Effector memory CD4-positive, alpha-beta T cell (primary cell): ENCODE data around the gene TTBK2.

ENCODE experiments used
- DNase-seq, 3 donors: peaks; one replicate each; pipeline ENCODE4 v3.0.0-alpha.2; 2020
- H3K27ac ChIP-seq: 2 replicates; pipeline ENCODE4 v1.7.0; 2013; ENCODE audit warnings: mild to moderate bottlenecking, low read length, moderate library complexity; ENCODE audit not compliant: insufficient read depth, poor library complexity, severe bottlenecking
- H3K27me3 ChIP-seq: replicated peaks from 2 replicates; pipeline ENCODE4 v1.7.0; 2013; ENCODE audit warnings: mild to moderate bottlenecking, low read length; ENCODE audit not compliant: insufficient read depth, control insufficient read depth, poor library complexity, severe bottlenecking
- H3K36me3 ChIP-seq: 2 replicates; pipeline ENCODE4 v1.7.0; 2013; ENCODE audit warnings: mild to moderate bottlenecking, low read length, moderate library complexity; ENCODE audit not compliant: control insufficient read depth, insufficient read depth
- H3K4me1 ChIP-seq: 2 replicates; pipeline ENCODE4 v1.7.0; 2013; ENCODE audit warnings: low read length, mild to moderate bottlenecking; ENCODE audit not compliant: control insufficient read depth, insufficient read depth, poor library complexity, severe bottlenecking
- H3K4me3 ChIP-seq: 2 replicates; pipeline ENCODE4 v1.7.0; 2013; ENCODE audit warnings: low read length, low read depth, mild to moderate bottlenecking; ENCODE audit not compliant: insufficient read depth, poor library complexity, severe bottlenecking
- H3K9me3 ChIP-seq: 2 replicates; pipeline ENCODE4 v1.7.0; 2013; ENCODE audit warnings: mild to moderate bottlenecking, low read length, moderate library complexity; ENCODE audit not compliant: control insufficient read depth

The TTBK2 gene

DNA sequence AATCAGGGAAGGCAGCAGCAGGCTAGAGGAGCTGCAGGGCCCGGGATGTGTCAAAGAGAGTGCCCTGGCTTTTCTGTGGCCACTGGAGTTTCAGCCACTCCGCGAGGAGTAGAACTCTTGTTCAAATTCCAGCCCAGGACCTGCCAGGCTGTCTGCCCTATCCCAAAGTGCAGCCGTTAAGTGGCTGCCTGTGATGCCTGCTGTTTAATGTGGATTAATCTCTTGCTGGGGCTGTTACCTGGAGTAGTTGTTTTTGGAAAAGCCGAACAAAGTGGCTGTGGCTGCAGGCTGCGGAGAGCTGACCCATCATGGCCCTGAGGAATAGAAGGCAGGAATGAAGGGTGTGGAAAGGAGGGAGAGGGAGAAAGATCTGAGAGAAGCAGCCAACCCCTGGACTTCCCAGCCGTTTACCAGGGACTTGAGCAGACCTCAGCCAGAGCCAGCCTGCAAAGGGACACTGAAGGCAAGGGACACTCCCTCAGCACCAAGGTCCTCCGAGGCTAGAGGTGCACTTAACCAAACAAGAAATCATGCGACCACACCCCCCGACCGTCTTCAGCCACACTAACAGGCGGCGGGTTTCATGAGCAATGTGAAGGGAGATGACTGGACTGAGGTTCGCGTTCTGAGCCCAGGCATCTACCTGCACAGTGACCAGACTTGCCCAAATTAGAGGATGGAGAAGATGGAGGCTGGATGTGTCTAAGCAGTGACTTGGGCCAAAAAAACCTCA is 188.3 kb downstream of the TTBK2 start:
- Histone ChIP-seq H3K27ac (no peak overlapping the region), H3K4me1 (peaks cover 7% of the 10 kb centered on the region), H3K4me3 (no peak overlapping the region), H3K27me3 (no peaks in the 10 kb centered on the region), H3K36me3 (peaks cover 59% of the 10 kb centered on the region), H3K9me3 (no peaks in the 10 kb centered on the region)
- DNase-seq, result no peak

DNA sequence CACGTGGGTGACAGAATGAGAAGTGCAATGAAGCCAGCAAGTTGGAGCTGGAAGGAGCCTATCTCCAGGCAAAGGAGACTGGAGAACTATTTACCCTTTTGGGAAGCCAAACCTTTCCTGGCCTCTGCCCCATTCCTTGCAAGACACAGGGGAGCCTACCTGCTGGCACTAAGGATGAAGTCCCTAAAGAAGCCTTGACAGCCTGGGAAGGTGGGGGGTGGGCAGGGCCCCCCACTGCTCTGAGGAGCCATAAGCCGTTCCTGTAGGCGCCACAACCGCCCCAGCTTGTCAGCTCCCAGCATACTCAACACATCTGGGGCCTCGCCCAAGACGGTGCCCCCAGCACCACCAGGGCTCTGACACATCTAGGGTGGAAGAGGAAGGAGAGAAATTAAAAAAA is 189.1 kb downstream of the TTBK2 start:
- DNase-seq, result no peak
- H3K27me3 ChIP-seq, result no peaks in the 10 kb centered on the region
- no peaks in the 10 kb centered on the region for H3K9me3 ChIP-seq
- peaks cover 6% of the 10 kb centered on the region for H3K4me1 ChIP-seq
- peaks cover 67% of the 10 kb centered on the region for H3K36me3 ChIP-seq
- H3K27ac ChIP-seq, result no peak overlapping the region
- no peak overlapping the region for H3K4me3 ChIP-seq

DNA sequence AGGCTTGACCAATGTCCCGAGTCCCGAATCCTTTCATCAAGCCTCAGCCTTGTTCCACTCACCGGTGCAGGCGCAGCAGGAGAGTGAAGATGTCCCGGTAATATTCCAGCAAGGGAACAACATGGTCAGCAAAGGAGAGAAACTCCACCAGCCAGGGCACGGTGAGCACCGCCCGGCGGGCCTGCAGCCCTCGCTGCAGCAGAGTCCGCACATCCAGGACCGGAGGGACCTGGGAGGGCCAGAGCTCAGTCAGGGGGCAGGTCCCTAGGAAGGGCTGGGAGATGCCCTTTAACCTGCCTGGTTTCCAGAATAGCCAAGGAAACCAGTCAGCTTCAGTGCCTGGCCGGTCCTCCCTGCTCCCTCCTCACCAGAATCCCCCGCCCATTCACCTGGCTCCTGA is 190.0 kb downstream of the TTBK2 start:
- no peak overlapping the region for H3K27ac ChIP-seq
- no peak for DNase-seq
- H3K4me1 ChIP-seq, result no peaks in the 10 kb centered on the region
- peaks cover 75% of the 10 kb centered on the region for H3K36me3 ChIP-seq
- H3K27me3 ChIP-seq, result no peaks in the 10 kb centered on the region
- no peak overlapping the region for H3K4me3 ChIP-seq
- H3K9me3 ChIP-seq, result no peaks in the 10 kb centered on the region

DNA sequence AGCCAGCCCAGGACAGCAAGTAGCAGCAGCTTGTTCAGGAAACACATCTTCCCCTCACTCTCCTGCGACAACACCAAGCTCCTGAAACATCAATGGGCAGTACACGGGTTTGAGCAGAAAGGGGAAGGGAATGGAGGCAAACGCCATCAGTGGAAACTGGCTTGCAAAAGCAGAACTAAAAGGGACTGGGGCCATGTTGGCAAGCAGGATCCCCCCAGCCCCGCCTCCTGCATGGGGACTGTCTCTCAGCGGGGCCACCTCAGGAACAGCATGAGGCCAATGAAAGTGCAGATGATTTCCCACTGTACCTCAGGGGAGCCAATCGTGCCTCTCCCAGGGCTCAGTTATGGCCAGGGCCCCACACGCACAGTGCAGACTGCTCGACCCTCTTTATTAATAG is 190.4 kb downstream of the TTBK2 start:
- no peak overlapping the region for H3K27ac ChIP-seq
- H3K9me3 ChIP-seq, result no peaks in the 10 kb centered on the region
- no peaks in the 10 kb centered on the region for H3K27me3 ChIP-seq
- H3K36me3 ChIP-seq, result peaks cover 79% of the 10 kb centered on the region
- no peak for DNase-seq
- no peaks in the 10 kb centered on the region for H3K4me1 ChIP-seq
- H3K4me3 ChIP-seq, result no peak overlapping the region

DNA sequence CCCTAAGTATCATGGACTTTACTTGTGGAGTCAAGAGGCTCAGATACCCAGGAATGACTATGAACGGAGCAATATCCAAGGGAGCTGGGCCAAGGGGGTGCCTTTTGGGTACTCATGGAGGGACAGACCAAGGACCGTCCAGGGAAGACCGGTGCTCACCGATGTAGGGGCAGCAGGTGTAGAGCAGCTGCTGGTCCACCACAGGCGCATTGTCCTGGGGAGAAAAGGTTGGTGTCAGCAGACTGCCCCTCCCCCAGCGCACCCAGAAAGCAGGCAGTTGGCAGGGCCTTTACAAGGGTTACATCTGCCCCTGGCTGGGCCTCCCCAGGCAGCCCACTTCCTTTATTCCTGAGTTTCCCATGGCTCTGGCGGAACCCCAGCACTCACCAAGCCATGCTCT is 191.2 kb downstream of the TTBK2 start:
- Histone ChIP-seq H3K4me1 (no peaks in the 10 kb centered on the region), H3K27ac (no peak overlapping the region), H3K27me3 (no peaks in the 10 kb centered on the region), H3K9me3 (no peaks in the 10 kb centered on the region), H3K36me3 (peaks cover 87% of the 10 kb centered on the region), H3K4me3 (no peak overlapping the region)
- no peak for DNase-seq

DNA sequence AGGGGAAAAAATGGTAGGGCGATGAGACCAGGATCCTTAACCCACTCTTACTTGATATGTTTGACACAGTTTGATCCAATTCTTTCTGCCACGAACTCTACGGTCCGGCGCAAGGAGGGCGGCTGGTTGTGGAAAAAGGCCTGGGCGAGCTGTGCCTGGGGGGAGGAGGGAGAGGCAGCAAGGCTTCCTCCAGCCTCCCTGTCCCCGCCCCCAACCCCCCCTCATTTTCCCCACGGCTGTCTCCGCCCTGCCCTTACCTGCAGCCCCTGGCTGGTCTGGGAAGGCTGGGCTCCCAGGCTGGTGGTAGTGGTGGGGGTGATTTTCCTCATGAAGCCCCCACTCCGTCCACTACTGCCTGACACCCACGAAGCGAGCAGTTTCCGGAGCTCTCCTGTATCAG is 191.6 kb downstream of the TTBK2 start:
- H3K27ac ChIP-seq, result no peak overlapping the region
- peaks cover 91% of the 10 kb centered on the region for H3K36me3 ChIP-seq
- no peaks in the 10 kb centered on the region for H3K27me3 ChIP-seq
- DNase-seq, result no peak
- no peaks in the 10 kb centered on the region for H3K9me3 ChIP-seq
- H3K4me3 ChIP-seq, result no peak overlapping the region
- no peaks in the 10 kb centered on the region for H3K4me1 ChIP-seq

DNA sequence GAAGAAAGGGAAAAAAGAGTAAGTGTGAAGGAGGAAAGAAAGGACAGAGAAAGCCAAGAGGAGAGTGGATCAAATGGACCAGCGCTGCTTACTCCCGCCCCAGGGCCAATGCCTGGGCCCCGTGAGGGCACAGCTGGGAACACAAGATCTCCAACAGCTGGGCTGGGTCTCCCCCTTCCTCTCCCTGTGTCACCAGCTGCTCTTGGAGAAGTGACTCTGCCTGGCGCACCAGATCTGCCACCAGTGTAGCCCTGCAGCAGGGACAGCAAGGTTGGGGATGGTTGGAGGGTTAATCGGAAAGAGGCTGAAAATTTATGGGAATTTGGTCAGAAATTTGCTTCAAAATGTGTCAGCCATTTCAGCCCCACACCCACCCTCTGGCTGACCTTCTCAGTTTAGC is 192.0 kb downstream of the TTBK2 start:
- no peaks in the 10 kb centered on the region for H3K27me3 ChIP-seq
- H3K36me3 ChIP-seq, result peaks cover 92% of the 10 kb centered on the region
- H3K27ac ChIP-seq, result no peak overlapping the region
- no peak overlapping the region for H3K4me3 ChIP-seq
- H3K9me3 ChIP-seq, result no peaks in the 10 kb centered on the region
- H3K4me1 ChIP-seq, result no peaks in the 10 kb centered on the region
- no peak for DNase-seq

DNA sequence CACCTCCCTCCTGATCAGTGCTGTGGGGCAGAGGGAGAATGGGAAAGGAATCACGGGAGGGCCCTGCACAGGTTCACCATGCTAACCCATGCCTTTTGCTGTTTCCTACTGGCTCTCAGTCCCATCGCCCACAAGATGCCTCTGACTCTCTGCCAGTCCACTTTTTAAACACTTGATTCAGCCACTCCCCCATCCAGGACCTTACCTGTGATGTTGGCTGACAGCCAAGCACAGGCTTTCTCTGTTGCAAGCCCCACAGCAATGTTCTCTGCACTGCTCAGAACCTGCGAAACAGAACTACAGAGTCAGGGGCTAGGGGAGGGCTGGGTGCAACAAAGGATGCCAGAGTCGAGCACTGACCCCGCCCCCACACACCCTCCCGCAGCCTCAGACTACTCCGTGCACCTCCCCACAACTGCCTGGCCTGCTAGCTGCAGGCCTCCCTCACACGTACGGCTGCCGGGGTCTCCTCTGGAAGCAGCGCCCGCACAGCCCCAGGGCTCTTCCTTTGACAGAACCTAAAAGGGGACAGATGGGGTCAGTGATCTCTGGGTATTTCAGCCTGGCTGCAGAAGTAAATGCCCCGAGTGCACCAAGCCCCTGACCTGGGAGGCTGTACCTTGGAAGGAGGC is 192.7 kb downstream of the TTBK2 start:
- no peaks in the 10 kb centered on the region for H3K9me3 ChIP-seq
- no peaks in the 10 kb centered on the region for H3K27me3 ChIP-seq
- H3K4me1 ChIP-seq, result no peaks in the 10 kb centered on the region
- H3K36me3 ChIP-seq, result peaks cover 87% of the 10 kb centered on the region
- no peak overlapping the region for H3K27ac ChIP-seq
- H3K4me3 ChIP-seq, result no peak overlapping the region
- DNase-seq, result no peak

DNA sequence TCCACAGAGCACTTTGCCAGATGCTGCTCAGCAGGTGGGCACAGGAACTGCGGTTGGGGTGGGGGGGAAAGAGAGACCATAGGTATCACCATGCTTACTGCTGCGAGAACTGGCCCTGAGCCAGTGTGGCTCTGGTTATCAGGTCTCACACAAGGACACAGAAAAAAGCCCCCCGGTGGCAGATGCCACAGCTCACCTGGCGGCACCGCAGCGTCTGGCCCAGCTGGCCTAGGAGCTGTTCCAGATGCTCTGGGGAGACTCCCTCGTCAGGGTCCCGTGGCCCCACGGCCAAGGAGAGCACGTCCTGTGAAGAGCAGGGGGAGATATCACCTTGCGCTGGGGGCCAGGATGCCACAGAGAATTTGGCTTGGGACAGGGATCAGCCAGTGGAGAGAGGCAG is 194.5 kb downstream of the TTBK2 start:
- Histone ChIP-seq H3K27me3 (no peaks in the 10 kb centered on the region), H3K4me1 (no peaks in the 10 kb centered on the region), H3K9me3 (no peaks in the 10 kb centered on the region), H3K27ac (no peak overlapping the region), H3K4me3 (no peak overlapping the region), H3K36me3 (peaks cover 69% of the 10 kb centered on the region)
- no peak for DNase-seq

DNA sequence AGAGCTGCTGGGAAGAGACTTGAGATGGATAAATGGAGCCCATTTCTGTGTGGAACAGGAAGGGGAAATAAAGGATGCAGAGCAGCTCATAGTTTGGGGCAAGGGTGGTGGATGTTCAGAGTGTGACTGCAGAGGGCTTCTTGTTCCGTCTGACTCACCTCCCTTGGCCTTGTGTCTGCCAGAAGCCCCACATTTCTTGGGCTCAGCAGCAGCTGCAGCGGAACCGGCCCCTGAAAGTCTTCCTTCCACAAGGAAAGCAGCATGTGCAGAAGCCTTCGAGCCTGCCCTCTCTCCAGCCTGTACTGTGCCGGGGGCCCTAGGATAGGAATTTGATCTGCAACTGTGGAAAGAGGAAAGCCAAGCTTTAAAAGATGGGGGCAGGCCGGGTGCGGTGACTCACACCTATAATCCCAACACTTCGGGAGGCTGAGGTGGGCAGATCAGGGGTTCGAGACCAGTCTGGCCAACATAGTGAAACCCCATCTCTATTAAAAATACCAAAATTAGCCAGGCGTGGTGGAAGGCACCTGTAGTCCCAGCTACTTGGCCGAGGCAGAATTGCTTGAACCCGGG is 195.2 kb downstream of the TTBK2 start:
- H3K27ac ChIP-seq, result no peak overlapping the region
- no peaks in the 10 kb centered on the region for H3K4me1 ChIP-seq
- no peaks in the 10 kb centered on the region for H3K9me3 ChIP-seq
- peaks cover 62% of the 10 kb centered on the region for H3K36me3 ChIP-seq
- H3K27me3 ChIP-seq, result no peaks in the 10 kb centered on the region
- no peak for DNase-seq
- no peak overlapping the region for H3K4me3 ChIP-seq
